ENCODE results near the gene AZU1.
"Not testable (repeated sequence)": the region's sequence is repeated elsewhere in the genome, so short reads cannot be mapped to it uniquely, and the experiment has no call there.

Gene AZU1

DNA sequence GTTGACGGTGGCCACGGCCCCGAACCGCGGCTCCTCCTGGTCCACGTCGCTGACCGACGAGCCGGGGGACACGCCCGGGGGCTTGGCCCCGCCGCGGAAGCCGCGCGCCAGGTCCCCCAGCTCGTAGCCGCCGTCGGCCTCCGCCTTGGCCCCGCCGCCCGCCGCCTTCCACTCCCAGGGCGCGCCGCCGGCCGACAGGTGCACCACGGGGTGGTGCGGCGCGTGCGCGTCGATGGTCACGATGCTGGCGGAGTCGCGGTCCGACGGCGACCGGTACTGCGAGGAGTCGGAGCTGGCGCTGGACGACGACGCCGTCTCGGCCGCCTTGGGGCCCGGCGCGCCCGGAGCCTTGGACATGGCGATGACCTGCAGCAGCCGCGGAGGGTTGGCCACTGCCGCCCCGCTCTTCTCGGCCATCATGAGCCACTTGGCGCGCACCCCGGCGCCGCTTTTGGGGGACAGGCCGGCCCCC is 14.9 kb upstream of the AZU1 start:
- TF ChIP-seq, protein P1, sequence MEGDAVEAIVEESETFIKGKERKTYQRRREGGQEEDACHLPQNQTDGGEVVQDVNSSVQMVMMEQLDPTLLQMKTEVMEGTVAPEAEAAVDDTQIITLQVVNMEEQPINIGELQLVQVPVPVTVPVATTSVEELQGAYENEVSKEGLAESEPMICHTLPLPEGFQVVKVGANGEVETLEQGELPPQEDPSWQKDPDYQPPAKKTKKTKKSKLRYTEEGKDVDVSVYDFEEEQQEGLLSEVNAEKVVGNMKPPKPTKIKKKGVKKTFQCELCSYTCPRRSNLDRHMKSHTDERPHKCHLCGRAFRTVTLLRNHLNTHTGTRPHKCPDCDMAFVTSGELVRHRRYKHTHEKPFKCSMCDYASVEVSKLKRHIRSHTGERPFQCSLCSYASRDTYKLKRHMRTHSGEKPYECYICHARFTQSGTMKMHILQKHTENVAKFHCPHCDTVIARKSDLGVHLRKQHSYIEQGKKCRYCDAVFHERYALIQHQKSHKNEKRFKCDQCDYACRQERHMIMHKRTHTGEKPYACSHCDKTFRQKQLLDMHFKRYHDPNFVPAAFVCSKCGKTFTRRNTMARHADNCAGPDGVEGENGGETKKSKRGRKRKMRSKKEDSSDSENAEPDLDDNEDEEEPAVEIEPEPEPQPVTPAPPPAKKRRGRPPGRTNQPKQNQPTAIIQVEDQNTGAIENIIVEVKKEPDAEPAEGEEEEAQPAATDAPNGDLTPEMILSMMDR (IDR thresholded peaks at IDR 0.05; ENCODE audit: low read depth, low read length), result no peak
- no peak overlapping the region for H3K4me3 ChIP-seq (ENCODE audit: low read depth, low read length)

DNA sequence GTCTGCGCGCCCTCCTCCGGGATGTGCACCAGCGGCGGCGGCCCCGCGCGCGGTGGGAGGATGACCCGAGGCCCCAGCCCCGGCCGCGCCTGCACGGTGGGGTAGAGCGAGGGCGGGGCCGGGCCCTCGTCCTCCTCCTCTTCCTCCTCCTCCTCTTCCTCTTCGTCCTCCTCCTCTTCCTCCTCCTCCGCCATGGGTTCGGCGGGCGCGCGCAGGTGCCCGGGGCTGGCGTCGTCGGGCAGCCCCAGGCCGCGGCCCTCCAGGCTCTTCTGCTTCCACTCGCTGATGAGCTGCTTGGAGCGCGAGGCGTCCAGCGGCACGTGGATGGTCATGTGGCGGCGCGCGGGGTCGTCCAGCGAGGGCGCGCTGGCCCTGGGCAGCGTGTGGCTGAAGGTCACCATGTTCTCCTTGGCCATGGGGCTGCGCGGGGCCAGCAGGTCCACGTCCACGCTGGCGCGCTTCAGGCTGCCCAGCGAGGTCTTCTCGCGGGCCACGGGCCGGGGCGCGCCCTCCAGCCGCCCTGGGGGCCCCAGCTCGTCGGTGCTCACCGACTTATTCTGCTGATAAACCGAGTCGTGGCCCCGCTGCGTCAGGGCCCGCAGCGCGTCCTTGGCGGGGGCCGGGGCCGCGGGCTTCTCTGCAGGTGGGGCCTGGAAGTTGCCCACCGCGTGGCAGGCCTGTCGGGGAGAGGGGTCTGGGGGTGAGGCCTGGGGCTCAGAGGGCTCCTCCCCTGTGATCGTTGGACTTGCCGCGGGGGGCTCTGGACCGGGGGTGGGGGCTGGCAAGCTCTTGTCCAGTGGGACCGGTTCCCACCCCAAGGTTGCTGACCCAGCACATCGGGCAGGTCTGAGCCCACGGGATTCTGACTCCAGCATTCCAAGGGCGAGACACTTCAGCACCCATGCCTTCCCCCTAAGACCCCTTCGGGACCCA is 14.2 kb upstream of the AZU1 start:
- TF ChIP-seq, protein P1 (IDR thresholded peaks at IDR 0.05; ENCODE audit: low read depth, low read length), result no peak
- H3K4me3 ChIP-seq (ENCODE audit: low read depth, low read length), result no peak overlapping the region

DNA sequence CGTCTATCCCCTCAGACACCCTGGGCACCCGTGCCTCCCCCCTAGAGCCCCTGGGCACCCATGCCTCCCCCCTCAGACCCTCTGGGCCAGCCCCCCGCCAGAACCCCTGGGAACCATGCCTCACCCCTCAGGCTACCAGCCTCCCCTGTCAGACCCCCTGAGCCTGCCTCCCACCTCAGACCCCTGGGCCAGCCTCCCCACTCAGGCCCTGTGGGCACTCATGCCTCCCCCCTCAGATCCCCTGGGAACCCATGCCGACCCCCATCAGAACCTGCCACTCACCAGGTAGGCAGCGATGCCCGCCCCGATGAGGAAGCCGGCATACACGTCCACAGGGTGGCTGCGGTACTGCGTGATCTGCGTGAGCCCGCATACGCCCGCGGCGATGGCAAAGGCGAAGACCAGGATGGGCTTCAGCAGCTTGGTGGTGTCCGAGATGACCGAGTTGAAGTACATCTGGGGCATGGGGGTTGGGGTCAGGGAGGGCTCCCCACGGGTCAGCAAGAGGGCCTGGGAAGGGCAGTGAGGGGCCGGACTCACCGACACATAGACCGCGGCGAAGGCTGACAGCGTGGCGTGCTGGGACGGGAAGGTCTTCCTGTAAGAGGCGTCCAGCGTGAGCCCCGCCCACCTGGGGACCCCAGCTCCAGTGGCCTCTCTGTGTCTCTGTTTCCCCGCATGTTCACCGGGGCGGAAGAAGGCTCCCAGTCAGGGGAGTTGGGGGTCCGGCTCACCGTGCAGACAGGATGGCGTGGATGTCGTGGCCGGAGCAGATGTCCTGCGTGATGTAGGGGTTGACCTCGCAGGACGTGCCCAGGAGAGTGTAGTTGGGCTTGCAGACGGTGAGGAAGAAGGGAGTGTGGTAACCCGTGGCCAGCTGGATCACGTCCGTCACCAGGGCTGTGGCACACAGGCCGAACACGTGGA is 13.2 kb upstream of the AZU1 start:
- TF ChIP-seq, protein P1 (IDR thresholded peaks at IDR 0.05; ENCODE audit: low read depth, low read length), result no peak
- H3K4me3 ChIP-seq (ENCODE audit: low read depth, low read length), result no peak overlapping the region

DNA sequence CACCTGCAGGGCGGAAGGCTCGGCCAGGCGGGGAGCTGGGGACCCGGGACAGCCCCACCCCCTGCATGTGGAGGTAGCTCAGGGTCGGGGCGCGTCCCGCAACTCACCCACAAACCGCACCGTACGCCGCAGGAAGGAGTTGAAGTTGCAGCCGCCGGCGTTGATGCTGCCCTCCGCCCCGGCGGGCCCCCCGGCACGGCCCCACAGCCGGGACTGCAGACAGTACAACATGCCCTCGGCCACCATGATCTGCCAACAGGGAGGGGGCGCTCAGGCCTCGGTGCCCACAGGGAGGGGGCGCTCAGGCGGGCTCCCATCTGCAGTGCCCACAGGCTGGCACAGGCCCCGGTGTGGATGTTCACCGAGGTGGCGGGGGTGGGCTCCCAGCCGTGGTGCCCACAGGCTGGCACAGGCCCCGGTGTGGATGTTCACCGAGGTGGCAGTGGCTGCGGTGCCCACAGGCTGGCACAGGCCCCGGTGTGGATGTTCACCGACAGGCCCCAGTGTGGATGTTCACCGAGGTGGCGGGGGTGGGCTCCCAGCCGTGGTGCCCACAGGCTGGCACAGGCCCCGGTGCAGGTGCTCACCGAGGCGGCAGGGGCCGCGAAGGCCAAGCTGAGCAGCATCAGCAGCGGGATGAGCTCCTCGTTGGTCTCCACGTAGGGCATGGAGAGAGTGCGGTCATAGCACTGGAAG is 12.4 kb upstream of the AZU1 start:
- TF ChIP-seq, protein P1 (IDR thresholded peaks at IDR 0.05; ENCODE audit: low read depth, low read length), result no peak
- no peak overlapping the region for H3K4me3 ChIP-seq (ENCODE audit: low read depth, low read length)

DNA sequence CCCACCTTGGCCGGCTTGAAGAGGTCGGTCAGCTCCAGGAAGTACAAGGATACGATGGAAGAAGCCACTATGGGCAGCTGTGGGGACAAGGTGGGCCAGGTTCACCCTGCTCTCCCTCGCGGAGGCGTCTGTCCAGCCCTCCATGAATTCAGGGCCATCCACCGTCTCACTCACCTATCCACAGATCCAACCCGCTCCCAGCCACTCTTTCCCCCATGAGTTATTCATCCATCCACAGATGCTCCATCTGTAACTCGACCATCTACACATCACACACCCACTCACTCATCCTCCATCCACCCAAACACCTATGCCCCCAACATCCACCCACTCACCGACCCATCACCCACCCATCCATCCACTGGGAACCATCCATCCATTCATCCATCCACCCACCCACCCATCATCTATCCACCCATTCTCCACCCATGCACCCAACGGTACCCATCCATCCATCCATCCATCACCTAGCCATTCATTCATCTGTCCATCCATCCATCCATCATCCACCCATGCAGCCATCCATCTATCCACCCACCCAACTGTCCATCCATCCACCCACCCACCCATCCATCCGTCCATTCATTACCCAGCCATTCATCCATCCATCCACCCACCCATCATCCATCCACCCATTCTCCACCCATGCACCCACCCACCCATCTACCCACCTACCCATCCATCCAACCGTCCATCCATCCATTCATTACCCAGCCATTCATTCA is 11.7 kb upstream of the AZU1 start:
- TF ChIP-seq, protein P1 (IDR thresholded peaks at IDR 0.05; ENCODE audit: low read depth, low read length), result no peak
- H3K4me3 ChIP-seq (ENCODE audit: low read depth, low read length), result no peak overlapping the region

DNA sequence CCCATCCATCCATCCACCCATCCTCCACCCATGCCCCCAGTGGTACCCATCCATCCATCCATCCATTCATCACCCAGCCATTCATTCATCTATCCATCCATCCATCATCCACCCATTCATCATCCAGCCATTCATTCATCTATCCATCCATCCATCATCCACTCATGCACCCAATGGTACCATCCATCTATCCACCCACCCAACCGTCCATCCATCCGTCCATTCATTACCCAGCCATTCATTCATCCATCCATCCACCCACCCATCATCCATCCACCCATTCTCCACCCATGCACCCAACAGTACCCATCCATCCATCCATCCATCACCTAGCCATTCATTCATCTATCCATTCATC is 11.2 kb upstream of the AZU1 start:
- no peak overlapping the region for H3K4me3 ChIP-seq (ENCODE audit: low read depth, low read length)
- TF ChIP-seq, protein P1 (IDR thresholded peaks at IDR 0.05; ENCODE audit: low read depth, low read length), result no peak

DNA sequence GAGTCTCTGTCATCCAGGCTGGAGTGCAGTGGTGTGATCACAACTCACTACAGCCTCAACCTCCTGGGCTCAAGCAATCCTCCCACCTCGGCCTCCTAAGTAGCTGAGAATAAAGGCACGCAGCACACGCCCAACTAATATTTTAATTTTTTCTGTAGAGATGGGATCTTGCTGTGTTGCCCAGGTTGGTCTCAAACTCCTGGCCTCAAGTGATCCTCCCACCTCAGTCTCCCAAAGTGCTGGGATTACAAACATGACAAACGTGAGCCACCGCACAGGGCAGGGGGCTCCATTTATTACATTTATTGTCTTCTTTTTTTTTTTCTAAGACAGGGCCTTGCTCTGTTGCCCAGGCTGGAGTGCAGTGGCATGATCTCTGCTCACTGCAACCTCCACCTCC is 7.4 kb upstream of the AZU1 start:
- H3K4me3 ChIP-seq (ENCODE audit: low read depth, low read length), result not testable (repeated sequence)
